GM18511 (cell line): ENCODE measurements around the gene HCFC2.

ENCODE experiments used
- ATAC-seq: cut with Tn5 transposase; IDR thresholded peaks from one replicate; pipeline ENCODE4 v1.9.1; 2021; ENCODE audit warnings: mild to moderate bottlenecking, moderate library complexity; ENCODE audit not compliant: unreplicated experiment

Gene HCFC2

DNA sequence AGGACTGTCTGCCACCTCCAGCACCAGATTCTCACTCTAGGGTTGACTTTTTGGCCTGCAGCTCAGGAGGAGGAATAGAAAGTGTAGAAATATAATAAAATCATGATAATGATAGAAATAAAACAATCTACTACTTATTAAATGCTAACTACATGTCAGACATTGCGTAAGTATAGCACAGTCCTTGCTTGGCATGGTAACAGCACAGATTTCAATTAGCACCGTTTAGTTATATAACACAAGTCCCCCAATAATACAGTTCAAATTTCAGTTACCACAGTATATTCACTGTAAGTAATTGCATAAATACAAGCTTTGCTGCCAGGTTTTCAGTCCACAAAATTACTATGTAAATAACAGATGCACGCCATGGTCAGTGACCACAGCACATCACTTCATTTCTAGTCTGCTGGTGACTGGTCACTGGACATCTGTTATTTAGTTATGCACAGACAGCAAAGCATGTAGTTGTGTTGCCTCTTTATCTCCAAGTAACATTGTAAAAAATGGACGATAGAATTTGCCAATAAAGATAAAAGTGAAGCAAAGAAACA, 7.8 kb upstream of the HCFC2 start:
- ATAC-seq = no peak

DNA sequence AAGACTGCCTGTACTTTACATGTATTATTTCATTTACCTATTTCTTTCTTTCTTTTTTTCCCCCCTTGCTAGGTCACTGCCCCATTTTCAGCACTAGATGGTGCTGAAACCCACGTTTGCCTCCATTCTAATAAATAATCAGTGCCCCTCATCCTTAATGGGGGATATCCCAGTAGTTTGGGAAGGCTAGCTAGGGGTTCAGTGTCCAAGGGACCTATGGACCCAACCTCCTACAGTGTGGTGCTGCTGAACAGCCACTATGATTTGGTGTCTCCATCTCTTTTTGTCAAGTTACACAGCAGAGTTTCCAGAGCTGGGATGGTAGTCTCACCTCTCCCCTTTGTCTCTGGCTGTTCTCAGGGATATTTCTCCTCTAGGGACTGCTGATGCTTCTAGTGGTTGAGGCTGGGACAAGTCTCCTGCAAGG, 6.5 kb upstream of the HCFC2 start:
- no peak for ATAC-seq

DNA sequence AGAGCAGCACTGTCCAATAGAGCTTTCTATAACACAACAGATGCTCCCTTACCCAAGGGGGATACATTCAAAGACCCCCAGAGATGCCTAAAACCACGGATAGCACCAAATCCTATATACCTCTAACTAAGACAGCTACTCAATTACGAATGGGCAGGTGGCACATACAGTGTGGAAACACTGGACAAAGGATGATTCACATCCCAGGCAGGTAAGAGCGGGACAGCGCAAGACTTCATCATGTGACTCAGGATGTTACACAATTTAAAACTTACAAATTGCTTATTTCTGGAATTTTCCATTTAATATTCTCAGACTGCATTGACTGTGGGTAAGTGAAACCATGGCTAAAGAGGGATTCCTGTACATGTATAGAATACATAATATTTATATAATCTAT, 5.5 kb upstream of the HCFC2 start:
- no peak for ATAC-seq

GRCh38 chr12:104059963-104060362, 4.4 kb upstream of the HCFC2 start:
- ATAC-seq = no peak

GRCh38 chr12:104060791-104061190, 3.5 kb upstream of the HCFC2 start:
- ATAC-seq = no peak

DNA sequence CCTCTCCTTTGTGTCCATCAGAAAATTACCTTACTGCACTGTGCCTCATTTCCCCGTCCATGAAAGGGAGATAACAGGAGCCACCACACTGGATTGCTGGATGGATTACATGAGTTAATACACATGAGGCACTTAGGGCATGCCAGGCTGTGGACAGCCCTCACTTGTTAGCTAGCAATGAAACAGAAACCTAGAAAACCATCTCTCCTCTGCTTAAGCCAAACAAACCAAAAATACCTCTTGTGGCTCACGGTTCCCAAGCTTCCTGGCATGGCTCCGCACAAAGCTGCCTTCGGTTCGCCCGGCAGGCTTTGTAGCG, 660 bp upstream of the HCFC2 start:
- ATAC-seq = peak; percentile 50

DNA sequence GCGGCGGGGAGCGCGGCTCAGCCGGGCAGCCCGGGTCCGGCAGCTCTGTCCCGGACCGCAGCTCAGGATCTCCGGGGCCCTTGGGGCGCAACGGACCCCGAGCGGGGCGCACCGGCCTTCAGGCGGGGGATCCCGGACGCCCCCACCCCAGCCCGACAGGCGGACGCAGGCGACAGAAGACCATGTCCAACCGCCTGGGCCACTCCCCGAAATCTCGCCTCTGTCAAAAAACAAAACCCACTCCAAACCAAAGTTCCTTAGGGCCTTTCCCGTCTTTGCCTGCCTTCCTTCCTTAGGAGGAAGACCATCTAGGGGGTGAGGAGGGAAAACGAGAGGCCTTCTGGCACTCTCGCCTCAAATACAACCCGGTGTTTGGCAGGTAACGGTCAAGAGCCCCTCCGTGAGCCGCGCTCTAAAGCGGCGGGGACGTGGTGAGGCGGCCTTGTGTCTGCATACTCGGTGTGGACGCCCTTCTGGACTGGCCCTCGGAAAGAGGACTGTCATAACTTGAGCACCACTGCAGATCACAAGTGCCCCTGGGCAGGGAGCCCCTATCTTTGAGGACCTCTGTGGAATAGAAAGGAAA, 604 bp downstream of the HCFC2 start:
- peak; percentile 23 for ATAC-seq

- no peak for ATAC-seq
Observed at GRCh38 chr12:104072099-104072498, 7.8 kb downstream of the HCFC2 start.

- no peak for ATAC-seq
Observed at GRCh38 chr12:104073699-104074098, 9.4 kb downstream of the HCFC2 start.

- no peak for ATAC-seq
Observed at GRCh38 chr12:104079024-104079423, 14.7 kb downstream of the HCFC2 start.

DNA sequence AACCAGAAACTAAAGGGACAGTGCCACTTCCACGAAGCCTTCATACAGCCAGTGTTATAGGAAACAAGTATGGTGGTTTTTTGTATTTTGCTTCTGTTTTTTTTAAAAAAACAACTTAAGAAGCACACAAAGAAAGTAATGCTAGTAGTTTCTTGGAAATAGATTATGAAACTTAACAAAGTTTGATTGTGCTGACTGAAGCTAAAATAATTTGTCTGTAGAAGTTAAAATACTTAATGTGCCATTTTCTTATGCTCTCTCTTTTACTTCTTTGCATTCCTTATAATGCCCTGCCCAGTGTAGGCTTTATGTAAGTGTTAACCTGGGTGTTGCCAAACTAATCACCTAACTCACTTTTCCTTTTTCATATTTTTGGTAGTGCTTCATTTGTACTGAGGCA, 16.4 kb downstream of the HCFC2 start:
- no peak for ATAC-seq

- peak; percentile 68 for ATAC-seq
Observed at GRCh38 chr12:104083769-104084475, 19.6 kb downstream of the HCFC2 start.

DNA sequence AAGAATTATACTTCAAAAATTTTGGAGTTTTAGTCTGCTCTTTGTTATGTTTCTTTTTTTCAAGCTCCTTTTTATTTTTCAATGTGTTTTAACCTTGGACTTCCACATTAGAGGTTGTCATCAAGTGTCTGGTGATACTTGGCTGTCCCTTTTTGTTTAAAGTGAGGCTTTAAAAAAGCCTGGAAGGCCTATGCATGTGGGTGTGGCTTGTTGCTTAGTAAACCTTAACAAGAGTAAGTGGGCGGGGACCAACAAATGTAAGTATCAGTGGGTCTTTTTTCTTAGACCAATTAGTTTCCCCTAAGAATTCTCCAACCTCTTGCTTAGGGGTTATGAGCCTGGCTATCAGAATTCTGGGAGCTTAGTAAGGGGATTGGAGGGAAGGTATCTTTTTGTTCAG, 26.4 kb downstream of the HCFC2 start:
- no peak for ATAC-seq

DNA sequence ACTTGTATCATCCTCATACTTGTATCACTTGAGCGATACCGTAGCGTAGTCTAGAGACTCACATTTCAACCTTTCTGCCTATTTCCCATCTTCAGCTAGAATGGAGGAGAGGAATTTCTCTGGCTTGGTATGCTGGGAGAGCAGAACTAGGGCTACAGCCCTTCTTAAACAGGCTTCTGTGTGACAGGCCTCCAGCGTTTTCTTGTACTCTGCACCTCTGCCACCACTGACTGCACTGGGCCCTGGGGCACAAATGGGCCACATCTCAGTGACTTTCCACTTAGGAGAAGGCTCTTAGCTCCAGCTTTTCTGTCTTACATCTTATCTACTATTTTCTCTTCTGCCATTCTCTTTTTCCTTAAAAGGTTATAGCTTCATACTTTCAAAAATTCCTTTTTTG, 26.8 kb downstream of the HCFC2 start:
- no peak for ATAC-seq

DNA sequence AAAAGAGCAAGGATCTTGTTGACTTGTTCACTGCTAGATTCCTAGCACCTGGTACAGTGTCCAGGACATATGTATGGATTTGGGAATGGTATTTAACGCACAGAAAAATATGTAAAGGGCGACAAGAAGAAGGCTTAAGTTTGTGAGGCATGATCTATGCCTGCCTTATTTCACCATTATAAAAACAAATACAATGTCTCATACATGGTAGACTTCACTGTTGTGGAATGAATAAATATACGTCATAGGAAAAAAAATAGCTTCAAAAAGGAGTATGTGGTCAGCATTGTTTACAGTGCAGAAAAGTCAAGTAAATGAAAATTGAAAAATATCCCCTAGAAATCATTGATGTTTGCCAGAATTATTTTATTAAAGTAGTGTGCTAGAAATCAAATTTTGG, 30.0 kb downstream of the HCFC2 start:
- ATAC-seq = no peak

DNA sequence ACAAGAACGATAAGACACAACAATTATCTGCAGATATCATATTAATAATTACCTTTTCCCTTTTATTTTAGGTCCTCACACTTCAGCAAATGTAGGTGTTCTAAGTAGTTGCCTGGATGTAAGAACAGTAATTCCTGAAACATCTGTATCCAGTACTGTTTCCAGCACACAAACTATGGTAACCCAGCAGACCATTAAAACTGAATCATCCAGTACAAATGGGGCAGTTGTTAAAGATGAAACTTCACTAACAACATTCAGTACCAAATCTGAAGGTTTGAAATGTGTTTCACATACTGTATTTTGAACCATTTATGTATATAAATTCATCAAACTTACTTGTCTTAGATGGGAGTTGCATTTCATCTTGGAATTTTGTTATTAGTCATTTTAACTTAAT, 31.0 kb downstream of the HCFC2 start:
- ATAC-seq = no peak

- ATAC-seq = no peak
Observed at GRCh38 chr12:104097954-104098353, 33.6 kb downstream of the HCFC2 start.

DNA sequence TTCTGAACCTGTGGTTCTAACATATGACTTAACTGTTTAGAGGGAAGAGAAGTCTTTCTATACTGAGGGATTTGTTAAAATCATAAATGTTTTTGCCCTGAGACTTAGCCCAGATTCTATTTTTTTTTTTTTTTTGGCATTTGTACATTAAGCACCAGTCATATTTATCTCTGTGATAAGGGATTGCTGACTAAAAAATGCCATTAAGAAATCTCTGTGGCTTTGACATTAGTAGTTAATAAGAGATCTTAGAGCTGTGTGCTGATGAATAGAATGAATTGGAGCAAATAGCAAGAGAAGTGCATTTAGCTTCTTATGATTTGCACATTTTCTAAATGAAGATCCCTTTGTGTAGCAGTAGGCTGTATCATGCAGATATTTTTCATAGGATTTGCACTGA, 41.1 kb downstream of the HCFC2 start:
- ATAC-seq = no peak

DNA sequence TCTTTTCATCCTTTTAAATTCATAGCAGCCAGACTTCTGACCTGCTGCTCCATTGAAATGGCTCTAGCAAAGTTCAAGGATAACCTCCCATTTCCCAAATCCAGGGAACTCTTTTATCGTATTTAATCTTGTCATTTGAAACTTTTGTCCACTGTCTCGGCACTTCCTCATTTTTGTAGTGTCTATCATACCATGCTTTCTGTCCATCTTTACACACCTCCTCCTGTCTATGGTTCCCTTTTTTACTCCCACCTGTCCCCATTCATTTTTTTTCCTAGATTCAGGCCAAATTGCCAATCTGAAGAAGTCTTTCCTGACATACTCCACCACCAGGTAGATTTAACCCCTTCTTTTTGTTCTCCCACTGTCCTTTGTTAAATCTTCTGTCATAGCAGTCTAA, 42.6 kb downstream of the HCFC2 start:
- no peak for ATAC-seq

DNA sequence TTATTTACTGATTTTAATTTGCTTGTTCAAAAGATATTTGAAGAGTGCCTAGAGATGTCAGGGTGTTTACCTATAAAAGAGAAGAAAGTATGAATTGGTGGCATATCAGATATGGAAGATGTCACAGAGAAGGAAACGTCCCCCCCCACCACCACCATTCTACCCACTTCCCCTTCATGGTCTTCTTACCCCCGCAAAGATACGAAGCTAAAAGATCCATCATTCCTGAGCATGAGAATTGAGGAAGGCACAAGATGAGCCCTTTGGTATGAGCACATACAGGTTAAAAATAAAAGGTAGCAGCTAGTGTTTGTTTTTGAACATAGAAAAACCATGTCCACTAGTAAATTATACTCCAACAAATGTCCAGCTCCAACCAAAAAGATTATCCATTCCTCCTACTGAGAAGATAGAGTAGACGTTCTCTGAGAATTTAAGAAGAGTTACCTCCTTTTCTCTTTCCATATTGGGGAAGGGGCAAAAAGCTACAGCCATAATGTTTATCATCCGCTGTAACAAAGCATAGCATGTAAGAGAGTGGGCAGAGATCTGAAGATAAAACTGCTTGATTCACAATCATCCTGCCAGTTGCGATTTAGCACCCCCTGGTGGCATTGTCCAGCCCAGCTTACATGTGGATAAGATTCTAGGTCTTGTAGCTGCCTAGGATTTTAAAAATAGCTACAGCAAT, 44.6 kb downstream of the HCFC2 start:
- ATAC-seq = no peak

DNA sequence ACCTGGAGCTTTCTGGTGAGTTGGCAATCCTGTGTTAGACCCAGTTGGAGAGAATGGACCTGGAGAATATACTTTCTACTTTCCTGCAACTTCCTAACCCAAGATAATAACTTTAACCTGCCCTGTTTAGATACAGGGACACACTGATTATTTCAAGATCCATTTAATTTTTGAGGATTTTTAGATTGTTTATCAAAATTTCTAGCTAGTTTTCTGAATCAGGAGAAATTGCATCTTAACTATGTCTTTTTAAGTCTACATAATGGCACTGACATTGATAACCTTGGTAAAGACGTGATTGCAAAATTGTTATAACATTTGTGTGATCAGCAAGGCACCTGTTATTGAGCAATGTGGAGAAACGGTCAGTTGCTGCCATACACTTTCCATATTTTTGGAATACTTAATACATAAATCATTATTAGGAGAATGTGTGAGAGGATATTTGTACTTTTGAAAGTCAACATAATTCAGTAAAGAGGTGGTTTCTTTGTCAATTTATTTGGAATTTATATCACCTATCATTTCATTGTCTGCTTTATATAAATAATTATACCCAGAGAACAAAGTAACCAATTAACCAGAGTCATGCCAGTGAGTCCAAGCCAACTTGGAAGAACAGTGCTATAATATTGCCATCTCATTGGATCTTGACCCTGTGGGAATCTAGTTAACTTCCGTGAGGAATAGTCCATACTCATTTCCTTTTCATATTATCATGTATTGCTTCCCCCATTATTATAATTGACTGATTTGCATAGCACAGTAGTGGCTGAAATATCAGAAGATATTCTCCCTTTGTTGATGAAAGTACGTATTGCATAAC, 45.3 kb downstream of the HCFC2 start:
- no peak for ATAC-seq
